Spleen (tissue), 11 donors: Measurements from ENCODE around the gene PSMB7. TPM values are rescaled to one million over a fixed set of nuclear protein-coding genes. Genes with fewer than 3 reads are reported as not detected.
A peak's percentile ranks its signal among the peaks of the same experiment; 100 is the strongest.

ENCODE experiments used
- DNase-seq: peaks from one replicate; pipeline ENCODE4 v3.0.0-alpha.2; 2020
- H3K27ac ChIP-seq, 8 donors: fragments of 200-600 bp; sonication (generic) in 7 of 8; 1 replicate in 4 of 8; 2 replicates in 4 of 8; pipeline versions ENCODE4 v1.5.0 to v1.8.0; 2016 to 2021; ENCODE audit warnings: inconsistent platforms in 4 of 8, mild to moderate bottlenecking in 4 of 8, moderate library complexity in 1 of 8
- H3K27me3 ChIP-seq, 7 donors: fragments of 200-600 bp; sonication (generic) in 6 of 7; replicated peaks in 1 of 7; 1 replicate in 4 of 7; 2 replicates in 3 of 7; pipeline versions ENCODE4 v1.5.0 to v1.8.0; 2016 to 2021; ENCODE audit warnings: inconsistent platforms in 3 of 7, mild to moderate bottlenecking in 1 of 7
- H3K36me3 ChIP-seq, 6 donors: fragments of 200-600 bp; sonication (generic) in 5 of 6; 1 replicate in 4 of 6; 2 replicates in 2 of 6; pipeline versions ENCODE4 v1.5.0 to v1.8.0; 2016 to 2021; ENCODE audit warnings: inconsistent platforms in 2 of 6
- H3K4me1 ChIP-seq, 6 donors: fragments of 200-600 bp; sonication (generic) in 5 of 6; 1 replicate in 3 of 6; 2 replicates in 3 of 6; pipeline versions ENCODE4 v1.5.0 to v1.8.0; 2016 to 2021; ENCODE audit warnings: inconsistent platforms in 3 of 6
- H3K4me3 ChIP-seq, 8 donors: fragments of 200-600 bp; sonication (generic) in 7 of 8; 1 replicate in 4 of 8; 2 replicates in 4 of 8; pipeline versions ENCODE4 v1.5.0 to v1.8.0; 2016 to 2021; ENCODE audit warnings: inconsistent platforms in 4 of 8, mild to moderate bottlenecking in 4 of 8, moderate library complexity in 2 of 8
- H3K9me3 ChIP-seq, 8 donors: fragments of 200-600 bp; sonication (generic) in 7 of 8; 1 replicate in 4 of 8; 2 replicates in 4 of 8; pipeline versions ENCODE4 v1.5.0 to v1.8.0; 2016 to 2021; ENCODE audit warnings: inconsistent platforms in 4 of 8
- POLR2A ChIP-seq, 3 donors: fragments of 450-650 bp; IDR thresholded peaks; one replicate each; pipeline ENCODE4 v1.5.1; 2017; ENCODE audit warnings: antibody characterized with exemption in 3 of 3, mild to moderate bottlenecking in 1 of 3
- POLR2AphosphoS5 ChIP-seq, 3 donors: sonication (generic); formaldehyde crosslinking; IDR thresholded peaks; one replicate each; pipeline ENCODE4 v1.5.1; 2017; ENCODE audit warnings: antibody characterized with exemption in 3 of 3
- WGBS, 5 donors: extraction: QIAGEN DNeasy Blood & Tissue Kit in 3 of 5; methylation state at CpG; one replicate each; pipeline versions ENCODE4 v1.1.5 to v1.1.7; 2013 to 2018; 5-methylcytosine and 5-hydroxymethylcytosine counted together
- intact Hi-C: fragments of 100-400 bp; cut with DNase I; formaldehyde crosslinking; loops from one replicate; pipeline ENCODE4 v1.15.0; 2023; ENCODE audit warnings: low total_unique reads
- polyA plus RNA-seq, 3 donors: library from polyadenylated mRNA; stranded (reverse); fragments of 200-250 nt; gene quantifications; one replicate each; pipeline ENCODE4 v1.2.1, GENCODE V29; 2013
- total RNA-seq, 7 donors: library from RNA; depleted of rRNA in 3 of 7; stranded (reverse); fragments of >200 nt in 3 of 7; fragmentation: NEBNext Ultra II Directional in 4 of 7; extraction: Animal tissue kit (Norgen Biotek cat#: 25700) in 4 of 7; gene quantifications; one replicate each; pipeline versions ENCODE4 v1.1.0 to v1.2.1, GENCODE V29; 2016 to 2021
- TF ChIP-seq, protein P1 (sequence below), 11 experiments: fragments of 200-600 bp in 7 of 11; fragments of 450-650 bp in 4 of 11; sonication (generic) in 4 of 11; IDR thresholded peaks in 8 of 11; conservative IDR thresholded peaks in 3 of 11; 1 replicate in 7 of 11; 2 replicates in 4 of 11; pipeline versions ENCODE4 v1.4.0 to v1.8.0; 2016 to 2021; ENCODE audit warnings: antibody characterized with exemption in 11 of 11, inconsistent platforms in 4 of 11, mild to moderate bottlenecking in 1 of 11
- donor health status: healthy with polysubstance abuse.
- donor health status: DM: no; HTN: no; CAD: no; lungs with moderate emphysema.
- donor health status: DM: no; HTN: no; CAD: no.
- donor health status: Bipolar disorder and iron deficiency.
- donor health status: healthy.
- donor health status: DM: no; HTN: no; CAD: no.
- donor health status: DM: yes; HTN: yes; CAD: no.

Gene PSMB7
- total and polyA plus RNA-seq, 10 donors: 71.3 to 143 (median 108) TPM

DNA sequence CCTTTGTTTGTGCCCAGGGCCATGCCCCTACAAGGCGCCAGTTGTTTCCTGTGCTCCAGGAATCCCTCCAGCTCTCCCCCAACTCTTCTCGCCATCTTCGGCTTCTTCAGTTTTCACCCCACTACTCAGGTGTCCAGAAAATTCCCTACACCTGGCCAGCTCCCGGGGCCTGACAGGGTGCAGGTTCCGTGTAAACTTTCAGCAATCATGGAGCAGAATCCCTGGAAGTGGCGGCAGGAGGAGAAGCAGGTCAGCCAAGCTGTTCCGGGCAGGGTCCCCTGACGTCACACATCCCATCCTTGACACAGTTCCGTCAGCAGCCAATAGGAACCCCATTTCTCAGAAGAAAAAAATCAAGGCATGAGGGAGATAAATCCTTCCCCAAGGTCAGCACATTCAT lies 22.8 kb upstream of the PSMB7 start:
- H3K27me3 ChIP-seq: peaks cover 0 to 24% (median 0%) of the 10 kb centered on the region in 7 donors
- peaks cover 0 to 16% (median 12%) of the 10 kb centered on the region in 8 donors for H3K9me3 ChIP-seq
- intact Hi-C loops: no loop called here
- 82 to 91% (median 89%) methylated on average over 9 of the region's 9 CpGs for WGBS, 5 donors
- no peak for TF ChIP-seq POLR2A (IDR thresholded peaks at IDR 0.05)
- no peak for TF ChIP-seq POLR2AphosphoS5 (IDR thresholded peaks at IDR 0.05)
- TF ChIP-seq, protein P1, sequence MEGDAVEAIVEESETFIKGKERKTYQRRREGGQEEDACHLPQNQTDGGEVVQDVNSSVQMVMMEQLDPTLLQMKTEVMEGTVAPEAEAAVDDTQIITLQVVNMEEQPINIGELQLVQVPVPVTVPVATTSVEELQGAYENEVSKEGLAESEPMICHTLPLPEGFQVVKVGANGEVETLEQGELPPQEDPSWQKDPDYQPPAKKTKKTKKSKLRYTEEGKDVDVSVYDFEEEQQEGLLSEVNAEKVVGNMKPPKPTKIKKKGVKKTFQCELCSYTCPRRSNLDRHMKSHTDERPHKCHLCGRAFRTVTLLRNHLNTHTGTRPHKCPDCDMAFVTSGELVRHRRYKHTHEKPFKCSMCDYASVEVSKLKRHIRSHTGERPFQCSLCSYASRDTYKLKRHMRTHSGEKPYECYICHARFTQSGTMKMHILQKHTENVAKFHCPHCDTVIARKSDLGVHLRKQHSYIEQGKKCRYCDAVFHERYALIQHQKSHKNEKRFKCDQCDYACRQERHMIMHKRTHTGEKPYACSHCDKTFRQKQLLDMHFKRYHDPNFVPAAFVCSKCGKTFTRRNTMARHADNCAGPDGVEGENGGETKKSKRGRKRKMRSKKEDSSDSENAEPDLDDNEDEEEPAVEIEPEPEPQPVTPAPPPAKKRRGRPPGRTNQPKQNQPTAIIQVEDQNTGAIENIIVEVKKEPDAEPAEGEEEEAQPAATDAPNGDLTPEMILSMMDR (IDR thresholded peaks at IDR 0.05 in 8 of 11, conservative IDR thresholded peaks at IDR 0.05 in 3 of 11): no peak
- no peak overlapping the region for H3K27ac ChIP-seq
- H3K4me1 ChIP-seq: no peaks in the 10 kb centered on the region
- peak; percentile 59 for DNase-seq
- no peaks in the 10 kb centered on the region for H3K36me3 ChIP-seq
- H3K4me3 ChIP-seq: no peak overlapping the region

DNA sequence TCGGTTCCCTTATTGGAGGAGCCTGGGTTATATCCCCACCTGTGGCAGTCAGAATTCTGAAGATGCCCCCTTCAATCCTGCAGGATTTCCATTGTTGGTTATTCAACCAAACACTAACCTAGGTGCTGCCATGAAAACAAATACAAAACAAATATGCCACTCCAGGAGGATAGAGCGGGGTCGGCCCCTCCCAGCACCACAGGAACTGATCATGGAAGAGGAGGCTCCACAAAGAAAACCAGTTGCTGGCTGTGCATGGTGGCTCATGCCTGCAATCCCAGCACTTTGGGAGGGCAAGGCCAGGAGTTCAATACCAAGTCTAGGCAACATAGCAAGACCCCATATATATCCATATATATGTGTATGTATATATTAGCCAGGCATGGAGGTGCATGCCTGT lies 21.8 kb upstream of the PSMB7 start:
- Histone ChIP-seq H3K4me3 (no peak overlapping the region), H3K27me3 (peaks cover 0 to 24% (median 0%) of the 10 kb centered on the region in 7 donors), H3K27ac (no peak overlapping the region), H3K36me3 (no peaks in the 10 kb centered on the region), H3K4me1 (no peaks in the 10 kb centered on the region), H3K9me3 (peaks cover 0 to 10% (median 6%) of the 10 kb centered on the region in 8 donors)
- peak; percentile 28 for DNase-seq
- intact Hi-C loops: no loop called here
- WGBS, 5 donors: 85 to 99% (median 96%) methylated on average over 3 of the region's 3 CpGs
- TF ChIP-seq POLR2AphosphoS5 (IDR thresholded peaks at IDR 0.05) (no peak), POLR2A (IDR thresholded peaks at IDR 0.05) (no peak)
- TF ChIP-seq, protein P1 (IDR thresholded peaks at IDR 0.05 in 8 of 11, conservative IDR thresholded peaks at IDR 0.05 in 3 of 11): no peak

DNA sequence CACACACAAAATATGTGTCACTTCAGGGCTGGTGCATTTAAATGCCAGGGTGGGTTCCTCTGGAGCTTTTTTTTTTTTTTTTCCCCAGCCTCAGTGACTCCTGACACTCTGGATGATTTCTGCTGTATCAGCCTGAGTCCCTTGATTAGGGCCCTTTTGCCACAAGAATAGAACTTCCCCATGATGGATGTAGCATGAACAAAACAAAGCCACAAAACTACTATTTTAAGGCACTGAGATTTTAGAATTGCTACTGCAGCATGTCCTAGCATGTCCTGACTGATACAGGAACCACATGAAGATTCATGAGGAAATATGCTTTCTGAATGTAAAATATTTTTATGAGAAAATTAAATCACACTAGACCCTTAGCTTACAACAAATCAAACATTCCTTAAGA lies 21.1 kb upstream of the PSMB7 start:
- TF ChIP-seq, protein P1 (IDR thresholded peaks at IDR 0.05 in 8 of 11, conservative IDR thresholded peaks at IDR 0.05 in 3 of 11): no peak
- no peak for TF ChIP-seq POLR2A (IDR thresholded peaks at IDR 0.05)
- TF ChIP-seq POLR2AphosphoS5 (IDR thresholded peaks at IDR 0.05): no peak
- Histone ChIP-seq H3K4me3 (no peak overlapping the region), H3K9me3 (peaks cover 0 to 8% (median 5%) of the 10 kb centered on the region in 8 donors), H3K27me3 (peaks cover 0 to 21% (median 0%) of the 10 kb centered on the region in 7 donors), H3K36me3 (no peaks in the 10 kb centered on the region), H3K4me1 (no peaks in the 10 kb centered on the region), H3K27ac (no peak overlapping the region)
- intact Hi-C loops: no loop called here
- DNase-seq: no peak

DNA sequence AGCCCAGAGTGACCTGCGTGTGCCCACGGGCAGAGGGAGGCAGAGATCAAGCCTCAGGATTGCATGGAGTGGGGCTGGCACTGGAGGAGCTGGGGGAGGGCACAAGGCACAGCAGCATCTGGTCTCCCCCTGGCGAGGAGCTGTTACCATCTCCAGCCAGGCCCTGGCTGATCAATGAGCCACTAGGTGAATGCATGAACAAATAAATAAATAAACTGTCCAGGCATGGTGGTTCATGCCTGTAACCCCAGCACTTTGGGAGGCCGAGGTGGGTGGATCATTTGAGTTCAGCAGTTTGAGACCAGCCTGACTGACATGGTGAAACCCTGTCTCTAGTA lies 14.3 kb upstream of the PSMB7 start:
- peak overlapping the region in 6 of 8 donors; percentile 43 to 78 (median 64) for H3K27ac ChIP-seq
- H3K36me3 ChIP-seq: no peaks in the 10 kb centered on the region
- TF ChIP-seq POLR2A (IDR thresholded peaks at IDR 0.05): no peak
- TF ChIP-seq, protein P1 (IDR thresholded peaks at IDR 0.05 in 8 of 11, conservative IDR thresholded peaks at IDR 0.05 in 3 of 11): peak in 1 of 11 experiments; percentile 32
- TF ChIP-seq POLR2AphosphoS5 (IDR thresholded peaks at IDR 0.05): no peak
- DNase-seq: no peak
- no peaks in the 10 kb centered on the region for H3K9me3 ChIP-seq
- whole genome bisulfite sequencing, 5 donors: 69 to 74% (median 71%) methylated on average over 4 of the region's 4 CpGs
- no peaks in the 10 kb centered on the region for H3K27me3 ChIP-seq
- intact Hi-C loops: loop anchor here (10.0 kb wide), 1 partner anchor 65 kb away; no protein-coding TSS in a partner anchor
- H3K4me1 ChIP-seq: peaks cover 0 to 16% (median 0%) of the 10 kb centered on the region in 6 donors
- H3K4me3 ChIP-seq: peak overlapping the region in 1 of 8 donors; percentile 13
